ENCODE measurements around the gene GALNT18.

Gene GALNT18

GRCh38 chr11:11403763-11404725 is 217.8 kb downstream of the GALNT18 start:
- no peak for DNase-seq

GRCh38 chr11:11401960-11402535 is 219.8 kb downstream of the GALNT18 start:
- DNase-seq: no peak

GRCh38 chr11:11400635-11401232 is 221.1 kb downstream of the GALNT18 start:
- DNase-seq: no peak

- DNase-seq: no peak
Observed at GRCh38 chr11:11400121-11400520, 221.7 kb downstream of the GALNT18 start.

- no peak for DNase-seq
Observed at GRCh38 chr11:11397781-11398180, 224.0 kb downstream of the GALNT18 start.

GRCh38 chr11:11397036-11397415 is 224.8 kb downstream of the GALNT18 start:
- DNase-seq: no peak

- no peak for DNase-seq
Observed at GRCh38 chr11:11396301-11397035, 225.3 kb downstream of the GALNT18 start.

- DNase-seq: no peak
Observed at GRCh38 chr11:11395126-11395525, 226.7 kb downstream of the GALNT18 start.

GRCh38 chr11:11394241-11394640 is 227.6 kb downstream of the GALNT18 start:
- DNase-seq: no peak

- no peak for DNase-seq
Observed at GRCh38 chr11:11391796-11392463, 229.9 kb downstream of the GALNT18 start.

- no peak for DNase-seq
Observed at GRCh38 chr11:11391169-11391568, 230.6 kb downstream of the GALNT18 start.

- no peak for DNase-seq
Observed at GRCh38 chr11:11390068-11390771, 231.6 kb downstream of the GALNT18 start.

- no peak for DNase-seq
Observed at GRCh38 chr11:11389238-11389637, 232.6 kb downstream of the GALNT18 start.

- DNase-seq: no peak
Observed at GRCh38 chr11:11387622-11388305, 234.0 kb downstream of the GALNT18 start.

- no peak for DNase-seq
Observed at GRCh38 chr11:11387207-11387606, 234.6 kb downstream of the GALNT18 start.

- no peak for DNase-seq
Observed at GRCh38 chr11:11384829-11385228, 237.0 kb downstream of the GALNT18 start.

- DNase-seq: no peak
Observed at GRCh38 chr11:11383995-11384394, 237.8 kb downstream of the GALNT18 start.

GRCh38 chr11:11382858-11383532 is 238.8 kb downstream of the GALNT18 start:
- no peak for DNase-seq

- no peak for DNase-seq
Observed at GRCh38 chr11:11381471-11382105, 240.2 kb downstream of the GALNT18 start.

GRCh38 chr11:11380883-11381282 is 240.9 kb downstream of the GALNT18 start:
- no peak for DNase-seq
